Gastroesophageal sphincter (tissue), 3 donors: ENCODE data around the gene FCER1A.

Experiments used
- POLR2A ChIP-seq, 2 donors: fragments of 450-650 bp; IDR thresholded peaks; one replicate each; pipeline ENCODE4 v1.6.1; 2017; ENCODE audit warnings: antibody characterized with exemption in 2 of 2, mild to moderate bottlenecking in 2 of 2, moderate library complexity in 1 of 2
- TF ChIP-seq, protein P1 (sequence below), 4 experiments: fragments of 200-600 bp in 2 of 4; fragments of 450-650 bp in 2 of 4; sonication (generic) in 1 of 4; IDR thresholded peaks; one replicate each; pipeline ENCODE4 v1.5.1; 2017 to 2019; ENCODE audit warnings: antibody characterized with exemption in 4 of 4, mild to moderate bottlenecking in 2 of 4, moderate library complexity in 2 of 4

DNA sequence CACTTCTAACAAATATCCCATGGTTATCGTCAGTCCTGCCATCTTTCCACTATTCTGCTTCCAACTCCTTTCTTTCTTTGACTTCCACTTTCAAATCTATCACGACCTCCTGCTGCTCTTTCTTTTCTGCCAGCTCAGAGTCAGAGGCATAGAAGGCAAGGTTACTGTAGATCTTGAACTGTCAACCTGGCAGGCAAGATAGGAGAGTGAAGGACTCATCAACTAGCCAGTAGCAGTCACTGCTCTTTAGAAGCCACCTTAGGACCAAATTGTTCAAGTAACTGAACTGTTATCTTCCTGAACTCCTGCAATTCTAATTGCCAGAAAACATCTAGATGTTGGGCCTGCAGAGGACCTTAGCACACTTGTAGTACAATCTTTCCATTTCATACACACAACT is 13.1 kb upstream of the FCER1A start:
- TF ChIP-seq, protein P1, sequence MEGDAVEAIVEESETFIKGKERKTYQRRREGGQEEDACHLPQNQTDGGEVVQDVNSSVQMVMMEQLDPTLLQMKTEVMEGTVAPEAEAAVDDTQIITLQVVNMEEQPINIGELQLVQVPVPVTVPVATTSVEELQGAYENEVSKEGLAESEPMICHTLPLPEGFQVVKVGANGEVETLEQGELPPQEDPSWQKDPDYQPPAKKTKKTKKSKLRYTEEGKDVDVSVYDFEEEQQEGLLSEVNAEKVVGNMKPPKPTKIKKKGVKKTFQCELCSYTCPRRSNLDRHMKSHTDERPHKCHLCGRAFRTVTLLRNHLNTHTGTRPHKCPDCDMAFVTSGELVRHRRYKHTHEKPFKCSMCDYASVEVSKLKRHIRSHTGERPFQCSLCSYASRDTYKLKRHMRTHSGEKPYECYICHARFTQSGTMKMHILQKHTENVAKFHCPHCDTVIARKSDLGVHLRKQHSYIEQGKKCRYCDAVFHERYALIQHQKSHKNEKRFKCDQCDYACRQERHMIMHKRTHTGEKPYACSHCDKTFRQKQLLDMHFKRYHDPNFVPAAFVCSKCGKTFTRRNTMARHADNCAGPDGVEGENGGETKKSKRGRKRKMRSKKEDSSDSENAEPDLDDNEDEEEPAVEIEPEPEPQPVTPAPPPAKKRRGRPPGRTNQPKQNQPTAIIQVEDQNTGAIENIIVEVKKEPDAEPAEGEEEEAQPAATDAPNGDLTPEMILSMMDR (IDR thresholded peaks at IDR 0.05), result no peak
- TF ChIP-seq POLR2A (IDR thresholded peaks at IDR 0.05), result no peak
